Small intestine (tissue), 7 donors: Measurements from ENCODE around the gene ARNT2. TPM values are rescaled to one million over a fixed set of nuclear protein-coding genes. Genes with fewer than 3 reads are reported as not detected.

Experiments
- DNase-seq, 2 donors: peaks; one replicate each; pipeline versions ENCODE4 v3.0.0 to v3.0.0-alpha.2; 2013
- FAIRE-seq: peaks from 2 replicates; lab custom pipeline; 2012; peaks lifted over from hg19 to GRCh38; lab: Jason Lieb, UNC
- H3K27ac ChIP-seq, 3 donors: one replicate each; pipeline ENCODE4 v1.5.1; 2013; ENCODE audit warnings: low read length in 2 of 3, mild to moderate bottlenecking in 2 of 3, control low read depth in 1 of 3, inconsistent platforms in 1 of 3, low read depth in 1 of 3, moderate library complexity in 1 of 3
- H3K27me3 ChIP-seq, 3 donors: one replicate each; pipeline ENCODE4 v1.6.1; 2013; ENCODE audit warnings: low read length in 3 of 3, inconsistent platforms in 1 of 3; ENCODE audit not compliant: control insufficient read depth in 3 of 3, insufficient read depth in 3 of 3
- H3K36me3 ChIP-seq, 3 donors: one replicate each; pipeline ENCODE4 v1.6.1; 2013; ENCODE audit warnings: low read length in 3 of 3, inconsistent platforms in 1 of 3, low read depth in 1 of 3, mild to moderate bottlenecking in 1 of 3, moderate library complexity in 1 of 3; ENCODE audit not compliant: control insufficient read depth in 3 of 3, insufficient read depth in 2 of 3
- H3K4me1 ChIP-seq, 3 donors: one replicate each; pipeline ENCODE4 v1.6.1; 2013; ENCODE audit warnings: low read length in 2 of 3, inconsistent platforms in 1 of 3, low read depth in 1 of 3, mild to moderate bottlenecking in 1 of 3, moderate library complexity in 1 of 3; ENCODE audit not compliant: control insufficient read depth in 3 of 3, insufficient read depth in 2 of 3
- H3K4me3 ChIP-seq, 3 donors: one replicate each; pipeline ENCODE4 v1.5.1; 2013; ENCODE audit warnings: low read length in 3 of 3, control low read depth in 1 of 3, inconsistent platforms in 1 of 3, low read depth in 1 of 3, mild to moderate bottlenecking in 1 of 3, moderate library complexity in 1 of 3
- H3K9me3 ChIP-seq, 2 donors: one replicate each; pipeline ENCODE4 v1.6.1; 2013; ENCODE audit warnings: low read depth in 1 of 2, low read length in 1 of 2; ENCODE audit not compliant: control insufficient read depth in 2 of 2, insufficient read depth in 1 of 2
- WGBS, 3 donors: extraction: QIAGEN DNeasy Blood & Tissue Kit; methylation state at CpG; one replicate each; pipeline ENCODE4 v1.1.7; 2013; 5-methylcytosine and 5-hydroxymethylcytosine counted together
- polyA plus RNA-seq, 4 donors: library from polyadenylated mRNA; stranded (reverse) in 3 of 4; unstranded in 1 of 4; fragments of 200-250 nt in 3 of 4; fragments of 120-200 nt in 1 of 4; gene quantifications; one replicate each; pipeline versions ENCODE4 v1.2.1 to v1.2.3, GENCODE V29; 2013
- donor health status: healthy with polysubstance abuse.
- donor health status: control.
- donor health status: control.
- donor health status: Bipolar disorder and iron deficiency.
- donor health status: healthy.

ARNT2 gene
- polyA plus RNA-seq, 4 donors, result 0.45 to 4.4 (median 2.4) TPM

DNA sequence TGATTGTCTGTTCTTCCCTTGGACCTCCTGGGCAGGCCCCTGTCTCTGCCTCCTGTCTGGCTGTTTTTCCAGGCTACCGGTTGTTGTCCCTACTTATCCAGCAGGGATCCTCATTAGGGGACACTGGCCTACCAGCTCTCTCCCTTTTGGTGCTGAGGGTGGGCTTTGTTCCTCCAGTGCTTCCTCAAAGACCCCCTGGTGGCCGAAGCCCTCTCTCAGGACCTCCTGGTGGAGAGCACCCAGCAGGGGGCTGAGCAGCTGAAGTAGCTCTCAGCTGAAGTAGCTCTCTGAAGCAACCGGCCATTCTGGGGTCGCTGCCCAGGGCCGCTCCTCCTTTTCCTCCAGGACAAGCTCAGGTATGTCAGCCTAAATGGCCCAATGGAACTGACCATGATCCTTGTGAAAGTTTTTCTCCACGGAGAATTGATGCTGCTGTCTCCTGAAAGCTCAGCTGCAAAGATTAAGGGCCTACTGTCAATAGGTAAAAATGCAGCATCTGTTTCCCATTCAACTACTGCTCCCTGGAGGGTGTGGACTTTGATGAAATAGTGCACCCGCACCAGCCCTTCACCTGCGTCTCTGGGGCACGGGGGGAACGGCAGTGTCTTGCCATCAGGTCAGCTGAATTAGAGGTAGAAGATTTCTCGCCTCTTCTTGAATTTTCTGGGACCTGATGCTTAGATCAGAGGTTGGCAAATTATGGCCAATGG, 27.6 kb downstream of the ARNT2 start:
- no peak for FAIRE-seq

DNA sequence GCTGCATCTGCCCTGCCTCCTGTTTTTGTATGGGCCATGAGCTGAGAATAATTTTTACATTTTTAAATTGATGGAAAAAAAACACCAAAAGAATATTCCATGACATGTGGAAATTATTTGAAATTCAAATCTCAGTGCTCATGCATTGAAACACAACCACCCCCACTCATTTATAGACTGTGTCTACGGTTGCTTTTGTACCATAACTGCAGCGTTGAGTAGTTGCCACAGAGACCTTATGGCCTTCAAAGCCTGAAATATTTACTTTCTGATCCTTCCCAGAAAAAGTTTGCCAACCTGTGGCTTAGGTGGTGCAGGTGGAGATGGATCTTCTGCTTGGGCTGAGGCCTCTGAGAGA, 28.1 kb downstream of the ARNT2 start:
- H3K36me3 ChIP-seq, result no peaks in the 10 kb centered on the region
- no peaks in the 10 kb centered on the region for H3K27me3 ChIP-seq
- H3K27ac ChIP-seq, result no peak overlapping the region
- H3K9me3 ChIP-seq, result no peaks in the 10 kb centered on the region
- DNase-seq, result no peak
- WGBS, 3 donors, result 73 to 91% (median 86%) methylated on average over 2 of the region's 2 CpGs
- no peak for FAIRE-seq
- no peaks in the 10 kb centered on the region for H3K4me1 ChIP-seq
- H3K4me3 ChIP-seq, result no peak overlapping the region

More for the DNA sequence above, 27.6 kb downstream of the ARNT2 start:
- no peak overlapping the region for H3K4me3 ChIP-seq
- no peaks in the 10 kb centered on the region for H3K9me3 ChIP-seq
- no peaks in the 10 kb centered on the region for H3K4me1 ChIP-seq
- no peak overlapping the region for H3K27ac ChIP-seq
- no peaks in the 10 kb centered on the region for H3K27me3 ChIP-seq
- no peaks in the 10 kb centered on the region for H3K36me3 ChIP-seq
- no peak for DNase-seq
- 74 to 83% (median 75%) methylated on average over 11 of the region's 11 CpGs for WGBS, 3 donors

DNA sequence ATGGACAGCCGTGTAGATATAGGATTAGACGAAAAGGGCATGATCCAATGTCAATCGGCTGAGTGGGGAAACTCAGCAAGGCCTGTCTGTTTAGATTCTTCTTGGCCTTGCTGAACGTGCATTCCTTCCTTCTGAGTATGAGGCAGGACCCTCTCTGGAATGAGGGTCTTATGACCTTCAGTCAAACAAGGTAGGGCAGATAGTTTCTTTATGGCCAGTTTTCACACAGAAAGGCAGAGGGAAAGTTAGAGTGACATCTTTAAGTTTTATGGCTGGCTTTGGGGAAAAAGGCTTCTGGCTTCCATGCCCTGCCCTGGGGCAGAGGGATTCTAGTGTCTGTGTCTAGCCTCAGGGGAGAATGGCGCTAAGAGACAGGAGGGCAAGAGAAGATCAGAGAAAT, 29.7 kb downstream of the ARNT2 start:
- Histone ChIP-seq H3K27ac (no peak overlapping the region), H3K27me3 (no peaks in the 10 kb centered on the region), H3K36me3 (no peaks in the 10 kb centered on the region), H3K4me3 (no peak overlapping the region), H3K9me3 (no peaks in the 10 kb centered on the region), H3K4me1 (no peaks in the 10 kb centered on the region)
- 86 to 93% (median 91%) methylated on average over 5 of the region's 5 CpGs for WGBS, 3 donors
- DNase-seq, result no peak
- FAIRE-seq, result no peak

DNA sequence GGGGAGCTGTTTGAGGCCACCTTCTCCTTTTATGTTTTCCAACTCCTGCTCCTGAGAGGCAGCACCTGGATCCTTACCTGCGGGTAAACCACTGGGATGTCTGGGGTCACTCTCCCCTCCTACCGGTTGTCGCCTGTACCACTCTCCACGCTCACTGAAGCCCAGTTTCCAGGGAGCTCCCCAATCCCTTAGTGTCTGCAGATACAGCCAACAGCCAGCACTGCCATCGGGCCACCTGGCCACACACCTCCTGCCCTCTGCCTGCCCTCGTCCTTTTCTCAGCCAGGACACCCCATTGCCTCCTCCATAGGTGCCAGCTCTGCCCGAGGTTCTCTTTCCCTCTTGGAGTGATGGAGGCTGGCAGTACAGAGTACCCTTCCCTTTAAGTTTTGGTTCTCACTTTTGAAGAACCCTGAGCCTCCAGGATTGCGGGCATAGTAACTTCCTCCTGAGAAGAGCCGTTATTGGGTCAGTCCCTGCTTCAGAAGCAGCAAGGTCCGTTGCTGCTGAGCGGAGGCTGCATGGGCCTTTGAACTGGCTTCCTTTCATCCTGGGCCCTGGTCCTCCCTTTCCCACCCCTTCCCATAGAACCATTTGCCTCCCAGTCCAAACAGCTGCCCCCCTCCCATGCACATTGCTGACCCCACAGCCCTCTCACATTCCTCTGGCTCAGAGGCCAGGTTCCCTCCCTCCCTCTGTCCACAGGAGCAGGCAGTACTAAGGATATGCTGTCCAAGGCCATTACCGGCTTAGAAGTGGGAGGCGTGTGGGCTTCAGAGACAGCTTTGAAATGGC, 30.9 kb downstream of the ARNT2 start:
- no peak for DNase-seq
- Histone ChIP-seq H3K4me1 (no peaks in the 10 kb centered on the region), H3K4me3 (no peak overlapping the region), H3K27me3 (no peaks in the 10 kb centered on the region), H3K36me3 (no peaks in the 10 kb centered on the region), H3K9me3 (no peaks in the 10 kb centered on the region), H3K27ac (no peak overlapping the region)
- 79 to 85% (median 82%) methylated on average over 13 of the region's 13 CpGs for WGBS, 3 donors
- no peak for FAIRE-seq

DNA sequence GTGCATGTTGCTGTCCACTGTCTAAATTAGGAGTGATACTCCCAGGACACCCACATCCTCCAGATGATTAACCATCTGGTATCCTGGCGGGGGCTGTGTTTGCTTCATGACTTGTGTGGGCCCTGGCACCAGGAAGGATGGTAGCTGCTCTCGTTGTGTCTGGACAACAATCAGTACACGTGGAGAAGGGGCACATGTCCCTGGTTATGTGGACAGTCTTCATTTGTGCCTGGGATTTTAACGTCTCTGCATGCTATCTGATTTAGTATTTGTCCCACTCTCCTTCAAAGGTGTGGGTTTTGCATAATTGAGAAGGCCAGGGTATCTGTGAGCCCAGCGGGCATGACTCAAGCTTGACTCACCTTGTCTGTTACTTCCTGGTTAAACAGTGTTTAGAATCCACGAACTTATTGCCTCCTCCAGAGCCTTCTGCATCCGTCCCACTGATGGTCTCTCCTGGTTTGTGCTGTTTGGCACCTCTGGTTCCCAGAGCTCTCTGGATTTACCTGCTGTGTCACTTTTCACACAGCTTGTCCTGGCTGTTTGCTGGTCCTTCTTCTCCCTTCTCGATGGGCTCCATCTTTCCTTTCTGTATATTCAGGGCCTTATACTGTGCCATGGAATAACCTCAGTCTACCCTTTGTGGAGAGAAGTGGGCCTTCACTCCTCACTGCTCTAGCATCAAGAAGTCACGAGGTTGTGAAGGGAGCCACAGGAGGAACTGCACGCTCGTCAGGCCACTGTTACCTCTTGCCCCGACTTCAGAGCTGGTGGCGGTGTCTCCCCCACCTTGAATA, 32.5 kb downstream of the ARNT2 start:
- FAIRE-seq (no peak), DNase-seq (no peak)
- no peaks in the 10 kb centered on the region for H3K27me3 ChIP-seq
- no peaks in the 10 kb centered on the region for H3K9me3 ChIP-seq
- H3K27ac ChIP-seq, result no peak overlapping the region
- no peaks in the 10 kb centered on the region for H3K4me1 ChIP-seq
- WGBS, 3 donors, result 69 to 82% (median 74%) methylated on average over 13 of the region's 13 CpGs
- H3K4me3 ChIP-seq, result no peak overlapping the region
- H3K36me3 ChIP-seq, result no peaks in the 10 kb centered on the region

DNA sequence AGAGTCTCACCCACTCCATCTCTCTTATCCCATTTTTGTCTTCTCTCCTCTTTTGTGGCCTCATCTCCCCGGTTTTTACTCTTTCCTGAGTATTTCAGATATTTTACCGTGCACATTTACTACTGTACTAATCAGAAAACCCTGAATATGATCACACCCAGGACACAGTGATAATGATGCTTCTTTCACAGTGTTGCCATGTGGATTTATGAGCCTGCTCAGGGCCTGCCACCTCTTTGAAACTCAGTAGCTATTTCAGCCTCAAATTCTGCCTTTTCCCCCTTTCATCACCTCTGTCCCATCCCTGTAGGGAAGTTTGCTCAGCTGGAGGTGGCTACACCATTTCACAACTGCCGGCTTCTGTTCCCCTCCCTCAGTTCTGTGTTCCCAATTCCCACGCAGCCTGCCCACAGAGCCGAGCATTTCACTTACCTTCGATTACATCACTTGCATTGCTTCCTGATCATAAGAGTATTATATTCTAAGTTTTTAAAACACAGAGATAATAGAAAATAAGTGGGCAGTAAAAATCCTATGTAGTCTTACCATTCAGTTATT, 33.2 kb downstream of the ARNT2 start:
- H3K4me1 ChIP-seq, result no peaks in the 10 kb centered on the region
- WGBS, 3 donors, result 74 to 79% (median 78%) methylated on average over 6 of the region's 6 CpGs
- no peak for FAIRE-seq

DNA sequence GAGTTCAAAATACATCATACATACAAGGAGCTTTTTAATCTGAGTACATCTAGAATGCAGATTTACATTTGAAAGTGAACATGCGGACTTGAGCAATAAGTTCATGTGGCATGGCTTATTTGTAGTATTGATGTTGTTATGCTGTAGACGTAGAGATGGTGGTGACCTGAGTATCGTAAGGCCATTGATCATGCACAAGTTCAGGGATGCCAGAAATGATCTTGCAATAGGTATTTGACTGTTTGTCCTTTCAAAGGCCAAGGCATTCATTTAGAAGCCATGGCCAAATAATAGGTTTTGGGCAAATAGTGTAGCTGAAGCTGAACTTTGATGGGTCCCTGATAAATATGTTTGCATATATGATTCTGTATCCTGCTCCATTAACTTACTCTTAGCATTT, 35.0 kb downstream of the ARNT2 start:
- no peak for FAIRE-seq
- H3K27me3 ChIP-seq, result no peaks in the 10 kb centered on the region
- no peak for DNase-seq
- no peaks in the 10 kb centered on the region for H3K4me1 ChIP-seq
- H3K27ac ChIP-seq, result no peak overlapping the region
- no peaks in the 10 kb centered on the region for H3K9me3 ChIP-seq
- no peak overlapping the region for H3K4me3 ChIP-seq
- no peaks in the 10 kb centered on the region for H3K36me3 ChIP-seq
- 78 to 91% (median 91%) methylated on average over 3 of the region's 3 CpGs for WGBS, 3 donors

More for the DNA sequence above, 33.2 kb downstream of the ARNT2 start:
- Histone ChIP-seq H3K27me3 (no peaks in the 10 kb centered on the region), H3K27ac (no peak overlapping the region), H3K4me3 (no peak overlapping the region), H3K36me3 (no peaks in the 10 kb centered on the region), H3K9me3 (no peaks in the 10 kb centered on the region)
- DNase-seq, result no peak

DNA sequence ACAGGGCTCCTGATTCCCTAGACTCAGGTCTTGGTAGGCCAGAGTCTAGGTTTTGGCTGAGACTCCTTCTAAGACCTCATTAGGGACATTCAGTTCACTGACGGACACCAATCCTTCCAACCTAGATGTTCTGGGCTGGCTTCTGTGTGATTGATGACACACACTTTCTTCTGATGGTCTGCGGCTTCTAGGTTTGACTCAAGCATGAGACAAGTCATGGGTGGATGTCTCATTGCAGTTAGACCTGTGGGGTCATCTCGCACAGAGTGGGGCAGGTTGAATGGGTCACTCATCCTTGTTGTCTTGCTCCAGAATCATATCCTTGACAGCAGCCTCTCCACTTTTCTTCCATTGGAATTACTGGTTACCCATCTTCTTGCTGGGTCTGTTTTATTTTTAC, 35.8 kb downstream of the ARNT2 start:
- Histone ChIP-seq H3K4me3 (no peak overlapping the region), H3K27ac (no peak overlapping the region), H3K4me1 (no peaks in the 10 kb centered on the region), H3K36me3 (no peaks in the 10 kb centered on the region), H3K9me3 (no peaks in the 10 kb centered on the region), H3K27me3 (no peaks in the 10 kb centered on the region)
- no peak for FAIRE-seq
- DNase-seq, result no peak
- WGBS, 3 donors, result 88 to 90% (median 90%) methylated on average over 3 of the region's 3 CpGs
